Loucy (cell line): Measurements from ENCODE around the gene CRHR2.

Experiments used
- H2AFZ ChIP-seq: fragments of 200-600 bp; sonication (generic); 2 replicates; pipeline ENCODE4 v1.6.0; 2016; ENCODE audit warnings: antibody characterized with exemption, mild to moderate bottlenecking, low read length, moderate library complexity
- H3F3A ChIP-seq: fragments of 200-600 bp; 2 replicates; pipeline ENCODE4 v1.6.0; 2016; ENCODE audit warnings: antibody characterized with exemption, low read depth, mild to moderate bottlenecking
- H3K27me3 ChIP-seq: fragments of 200-600 bp; sonication (generic); 2 replicates; pipeline ENCODE4 v1.6.1; 2014; ENCODE audit warnings: low read length, mild to moderate bottlenecking; ENCODE audit not compliant: insufficient read depth, poor library complexity, severe bottlenecking
- H3K36me3 ChIP-seq: fragments of 200-600 bp; sonication (generic); 2 replicates; pipeline ENCODE4 v1.6.1; 2016; ENCODE audit warnings: low read length; ENCODE audit not compliant: insufficient read depth
- H3K4me1 ChIP-seq: fragments of 200-600 bp; sonication (generic); 2 replicates; pipeline ENCODE4 v1.5.1; 2014; ENCODE audit warnings: low read length, mild to moderate bottlenecking; ENCODE audit not compliant: insufficient read depth, poor library complexity, severe bottlenecking
- H3K4me2 ChIP-seq: fragments of 200-600 bp; sonication (generic); 2 replicates; pipeline ENCODE4 v1.6.0; 2014; ENCODE audit warnings: antibody characterized with exemption, low read length, low read depth, mild to moderate bottlenecking; ENCODE audit not compliant: poor library complexity, severe bottlenecking
- H3K4me3 ChIP-seq: fragments of 200-600 bp; sonication (generic); 2 replicates; pipeline ENCODE4 v1.5.1; 2014; ENCODE audit warnings: low read length, mild to moderate bottlenecking, mixed read lengths; ENCODE audit not compliant: poor library complexity, severe bottlenecking
- H3K79me2 ChIP-seq: fragments of 200-600 bp; sonication (generic); 2 replicates; pipeline ENCODE4 v1.6.1; 2014; ENCODE audit warnings: low read length; ENCODE audit not compliant: insufficient read depth
- H3K9ac ChIP-seq: fragments of 200-600 bp; sonication (generic); 2 replicates; pipeline ENCODE4 v1.6.0; 2014; ENCODE audit warnings: mild to moderate bottlenecking, low read depth, low read length, moderate library complexity; ENCODE audit not compliant: poor library complexity, severe bottlenecking
- H3K9me2 ChIP-seq: fragments of 200-600 bp; sonication (generic); replicated peaks from 2 replicates; pipeline ENCODE4 v1.6.1; 2016; ENCODE audit warnings: low read depth, low read length, mixed read lengths
- H3K9me3 ChIP-seq: fragments of 200-600 bp; sonication (generic); 2 replicates; pipeline ENCODE4 v1.6.1; 2014; ENCODE audit warnings: mild to moderate bottlenecking, antibody characterized with exemption, low read length, low read depth; ENCODE audit not compliant: insufficient read depth
- H4K20me1 ChIP-seq: fragments of 200-600 bp; sonication (generic); 2 replicates; pipeline ENCODE4 v1.6.0; 2014; ENCODE audit warnings: antibody characterized with exemption, low read length, mild to moderate bottlenecking; ENCODE audit not compliant: insufficient read depth, poor library complexity, severe bottlenecking
- EZH2phosphoT487 ChIP-seq: fragments of 200-600 bp; IDR thresholded peaks from 2 replicates; pipeline ENCODE4 v1.6.1; 2018; ENCODE audit warnings: antibody characterized with exemption, mild to moderate bottlenecking, moderate library complexity, borderline replicate concordance
- TF ChIP-seq, protein P1 (sequence below): fragments of 200-600 bp; sonication (generic); conservative IDR thresholded peaks from 2 replicates; pipeline ENCODE4 v1.5.1; 2014; ENCODE audit warnings: mild to moderate bottlenecking, antibody characterized with exemption, low read length

CRHR2 gene

GRCh38 chr7:30671793-30672465, 10.3 kb downstream of the CRHR2 start:
- Histone ChIP-seq H3K4me2 (no peak overlapping the region), H3K27me3 (no peaks in the 10 kb centered on the region), H3K79me2 (no peaks in the 10 kb centered on the region), H3K4me3 (no peak overlapping the region), H3K9me2 (no peaks in the 10 kb centered on the region), H3F3A (no peaks in the 10 kb centered on the region), H3K36me3 (no peaks in the 10 kb centered on the region), H2AFZ (no peak overlapping the region), H3K4me1 (no peaks in the 10 kb centered on the region), H3K9ac (no peak overlapping the region), H4K20me1 (no peaks in the 10 kb centered on the region), H3K9me3 (no peaks in the 10 kb centered on the region)
- no peak for TF ChIP-seq EZH2phosphoT487
- TF ChIP-seq, protein P1, sequence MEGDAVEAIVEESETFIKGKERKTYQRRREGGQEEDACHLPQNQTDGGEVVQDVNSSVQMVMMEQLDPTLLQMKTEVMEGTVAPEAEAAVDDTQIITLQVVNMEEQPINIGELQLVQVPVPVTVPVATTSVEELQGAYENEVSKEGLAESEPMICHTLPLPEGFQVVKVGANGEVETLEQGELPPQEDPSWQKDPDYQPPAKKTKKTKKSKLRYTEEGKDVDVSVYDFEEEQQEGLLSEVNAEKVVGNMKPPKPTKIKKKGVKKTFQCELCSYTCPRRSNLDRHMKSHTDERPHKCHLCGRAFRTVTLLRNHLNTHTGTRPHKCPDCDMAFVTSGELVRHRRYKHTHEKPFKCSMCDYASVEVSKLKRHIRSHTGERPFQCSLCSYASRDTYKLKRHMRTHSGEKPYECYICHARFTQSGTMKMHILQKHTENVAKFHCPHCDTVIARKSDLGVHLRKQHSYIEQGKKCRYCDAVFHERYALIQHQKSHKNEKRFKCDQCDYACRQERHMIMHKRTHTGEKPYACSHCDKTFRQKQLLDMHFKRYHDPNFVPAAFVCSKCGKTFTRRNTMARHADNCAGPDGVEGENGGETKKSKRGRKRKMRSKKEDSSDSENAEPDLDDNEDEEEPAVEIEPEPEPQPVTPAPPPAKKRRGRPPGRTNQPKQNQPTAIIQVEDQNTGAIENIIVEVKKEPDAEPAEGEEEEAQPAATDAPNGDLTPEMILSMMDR, result no peak

DNA sequence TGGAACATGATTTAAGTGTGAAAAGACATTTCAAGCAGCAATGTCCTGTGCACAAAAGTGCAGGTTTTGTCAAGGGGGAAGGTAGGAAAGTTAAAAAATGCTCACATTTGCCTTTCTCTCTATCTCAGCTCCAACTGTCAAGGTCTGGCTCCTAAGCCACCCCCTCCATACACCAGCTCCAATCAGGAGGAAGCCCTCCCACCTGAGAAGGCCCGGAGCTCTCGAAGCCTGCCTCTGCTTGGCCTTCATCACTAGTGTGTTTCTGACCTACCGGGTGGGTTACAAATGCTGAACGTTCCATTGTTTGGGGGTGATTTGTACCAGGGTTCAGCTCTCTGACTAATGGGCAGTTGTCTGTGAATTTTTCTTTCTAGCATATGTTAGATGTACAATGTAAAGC, 14.2 kb downstream of the CRHR2 start:
- Histone ChIP-seq H3F3A (no peaks in the 10 kb centered on the region), H3K9me2 (no peaks in the 10 kb centered on the region), H3K27me3 (no peaks in the 10 kb centered on the region), H3K9ac (no peak overlapping the region), H3K4me1 (no peaks in the 10 kb centered on the region), H3K79me2 (no peaks in the 10 kb centered on the region), H3K36me3 (no peaks in the 10 kb centered on the region), H2AFZ (no peak overlapping the region), H3K4me3 (no peak overlapping the region), H3K9me3 (no peaks in the 10 kb centered on the region), H3K4me2 (no peak overlapping the region), H4K20me1 (no peaks in the 10 kb centered on the region)
- no peak for TF ChIP-seq EZH2phosphoT487

DNA sequence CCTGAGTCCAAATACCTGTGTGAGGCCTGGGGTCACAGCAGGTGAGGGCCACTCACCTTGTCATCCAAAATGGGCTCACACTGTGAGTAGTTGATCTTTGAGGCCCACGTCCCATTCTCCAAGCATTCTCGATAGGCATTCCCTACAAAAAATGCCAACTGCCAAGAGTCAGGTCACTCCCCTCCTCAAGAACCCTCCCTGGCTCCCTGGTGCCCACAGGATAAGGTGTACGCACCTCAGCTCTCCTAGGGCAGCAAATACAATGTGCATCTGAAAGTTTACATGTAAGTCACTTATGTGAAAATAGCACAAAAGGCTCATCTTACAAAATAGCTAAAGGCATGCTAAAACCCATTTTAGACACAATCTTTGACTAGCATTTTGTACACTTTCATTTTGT, 15.1 kb downstream of the CRHR2 start:
- Histone ChIP-seq H3F3A (no peaks in the 10 kb centered on the region), H3K27me3 (no peaks in the 10 kb centered on the region), H3K36me3 (no peaks in the 10 kb centered on the region), H3K4me3 (no peak overlapping the region), H3K4me2 (no peak overlapping the region), H2AFZ (no peak overlapping the region), H3K9me2 (no peaks in the 10 kb centered on the region), H3K9me3 (no peaks in the 10 kb centered on the region), H3K9ac (no peak overlapping the region), H3K4me1 (no peaks in the 10 kb centered on the region), H4K20me1 (no peaks in the 10 kb centered on the region), H3K79me2 (no peaks in the 10 kb centered on the region)
- TF ChIP-seq, protein P1, result no peak
- TF ChIP-seq EZH2phosphoT487, result no peak

- H3K9me2 ChIP-seq, result no peaks in the 10 kb centered on the region
- no peak overlapping the region for H3K4me2 ChIP-seq
- H3K4me1 ChIP-seq, result no peaks in the 10 kb centered on the region
- no peaks in the 10 kb centered on the region for H3K36me3 ChIP-seq
- no peaks in the 10 kb centered on the region for H3K79me2 ChIP-seq
- TF ChIP-seq, protein P1, result no peak
- TF ChIP-seq EZH2phosphoT487, result no peak
- H3K9me3 ChIP-seq, result no peaks in the 10 kb centered on the region
- H3K4me3 ChIP-seq, result no peak overlapping the region
- H3K27me3 ChIP-seq, result no peaks in the 10 kb centered on the region
- no peak overlapping the region for H3K9ac ChIP-seq
- no peaks in the 10 kb centered on the region for H4K20me1 ChIP-seq
- no peak overlapping the region for H2AFZ ChIP-seq
- no peaks in the 10 kb centered on the region for H3F3A ChIP-seq
Measured at GRCh38 chr7:30665449-30665848, 16.8 kb downstream of the CRHR2 start.
